Smooth muscle cell (in vitro differentiated cells): Measurements from ENCODE around the gene OR10H1. TPM values are rescaled to one million over a fixed set of nuclear protein-coding genes. Genes with fewer than 3 reads are reported as not detected.

Experiments used
- DNase-seq: peaks from one replicate; lab custom pipeline; 2025; ENCODE audit not compliant: unreplicated experiment; lab: John Stamatoyannopoulos, UW
- H2AFZ ChIP-seq: fragments of 200-600 bp; sonication (generic); 2 replicates; pipeline ENCODE4 v1.6.0; 2016; ENCODE audit warnings: antibody characterized with exemption, low read depth, mild to moderate bottlenecking
- H3F3A ChIP-seq: fragments of 200-600 bp; sonication (generic); 2 replicates; pipeline ENCODE4 v1.6.0; 2017; ENCODE audit warnings: antibody characterized with exemption, low read depth
- H3K27ac ChIP-seq: fragments of 200-600 bp; sonication (generic); 2 replicates; pipeline ENCODE4 v1.5.1; 2016; ENCODE audit warnings: low read depth, mild to moderate bottlenecking
- H3K27me3 ChIP-seq: fragments of 200-600 bp; sonication (generic); 2 replicates; pipeline ENCODE4 v1.6.1; 2016; ENCODE audit warnings: low read depth, mild to moderate bottlenecking
- H3K36me3 ChIP-seq: fragments of 200-600 bp; sonication (generic); 2 replicates; pipeline ENCODE4 v1.5.1; 2016; ENCODE audit warnings: low read depth
- H3K4me1 ChIP-seq: fragments of 200-600 bp; sonication (generic); 2 replicates; pipeline ENCODE4 v1.5.1; 2016; ENCODE audit warnings: low read depth
- H3K4me2 ChIP-seq: fragments of 200-600 bp; sonication (generic); 2 replicates; pipeline ENCODE4 v1.6.0; 2016; ENCODE audit warnings: mild to moderate bottlenecking
- H3K4me3 ChIP-seq: fragments of 200-600 bp; sonication (generic); 2 replicates; pipeline ENCODE4 v1.5.1; 2016; ENCODE audit warnings: mild to moderate bottlenecking
- H3K79me2 ChIP-seq: fragments of 200-600 bp; sonication (generic); 2 replicates; pipeline ENCODE4 v1.6.0; 2016; ENCODE audit warnings: low read depth, mild to moderate bottlenecking
- H3K9ac ChIP-seq: fragments of 200-600 bp; sonication (generic); 2 replicates; pipeline ENCODE4 v1.6.0; 2016; ENCODE audit warnings: low read depth
- H3K9me3 ChIP-seq: fragments of 200-600 bp; sonication (generic); replicated peaks from 2 replicates; pipeline ENCODE4 v1.5.1; 2016; ENCODE audit warnings: low read depth
- H4K20me1 ChIP-seq: fragments of 200-600 bp; sonication (generic); 2 replicates; pipeline ENCODE4 v1.6.0; 2016; ENCODE audit warnings: low read depth
- CTCF ChIP-seq: fragments of 200-600 bp; sonication (generic); IDR thresholded peaks from 2 replicates; pipeline ENCODE4 v1.5.1; 2017; ENCODE audit warnings: borderline replicate concordance, mild to moderate bottlenecking, antibody characterized with exemption; ENCODE audit not compliant: insufficient read depth, poor library complexity, severe bottlenecking
- WGBS: methylation state at CpG from one replicate; pipeline ENCODE4 v1.1.7; 2016; ENCODE audit warnings: low lambda C conversion rate; 5-methylcytosine and 5-hydroxymethylcytosine counted together
- polyA plus RNA-seq: library from polyadenylated mRNA; unstranded; fragments of >200 nt; fragmentation: Nextera tagmentation; extraction: Ambion mirVana; gene quantifications from 2 replicates; pipeline ENCODE4 v1.2.1, GENCODE V29; 2016
- total RNA-seq: library from RNA; depleted of rRNA; stranded (reverse); fragments of >200 nt; gene quantifications from 2 replicates; pipeline ENCODE4 v1.2.3, GENCODE V29; 2014

Gene OR10H1
- total and polyA plus RNA-seq, 2 experiments from 2014 or later, result not detected

- no peak for TF ChIP-seq CTCF
- Histone ChIP-seq H3K9ac (no peak overlapping the region), H3K4me1 (no peaks in the 10 kb centered on the region), H3K9me3 (peaks cover 8% of the 10 kb centered on the region), H3F3A (no peaks in the 10 kb centered on the region), H3K4me2 (no peak overlapping the region), H3K4me3 (no peak overlapping the region), H3K79me2 (no peaks in the 10 kb centered on the region), H3K36me3 (no peaks in the 10 kb centered on the region), H3K27me3 (no peaks in the 10 kb centered on the region), H3K27ac (no peak overlapping the region), H2AFZ (no peak overlapping the region), H4K20me1 (no peaks in the 10 kb centered on the region)
- DNase-seq, result no peak
- 89% methylated on average over 6 of the region's 6 CpGs for WGBS
Measured at GRCh38 chr19:15769586-15769985, 45.9 kb downstream of the OR10H1 start.

GRCh38 chr19:15759962-15760565 lies 55.4 kb downstream of the OR10H1 start:
- no peak for DNase-seq
- no peaks in the 10 kb centered on the region for H3K36me3 ChIP-seq
- no peak overlapping the region for H3K9ac ChIP-seq
- no peak for TF ChIP-seq CTCF
- no peaks in the 10 kb centered on the region for H4K20me1 ChIP-seq
- H2AFZ ChIP-seq, result no peak overlapping the region
- no peaks in the 10 kb centered on the region for H3K4me1 ChIP-seq
- peaks cover 11% of the 10 kb centered on the region for H3K9me3 ChIP-seq
- WGBS, result 79% methylated on average over 28 of the region's 28 CpGs
- no peak overlapping the region for H3K4me3 ChIP-seq
- no peaks in the 10 kb centered on the region for H3K79me2 ChIP-seq
- no peaks in the 10 kb centered on the region for H3F3A ChIP-seq
- H3K27ac ChIP-seq, result no peak overlapping the region
- no peak overlapping the region for H3K4me2 ChIP-seq
- no peaks in the 10 kb centered on the region for H3K27me3 ChIP-seq

- no peak for TF ChIP-seq CTCF
- Histone ChIP-seq H3K27ac (no peak overlapping the region), H3K4me3 (no peak overlapping the region), H2AFZ (no peak overlapping the region), H3K4me1 (no peaks in the 10 kb centered on the region), H3K79me2 (no peaks in the 10 kb centered on the region), H3K36me3 (no peaks in the 10 kb centered on the region), H3K9me3 (peaks cover 13% of the 10 kb centered on the region), H3F3A (no peaks in the 10 kb centered on the region), H3K9ac (no peak overlapping the region), H4K20me1 (no peaks in the 10 kb centered on the region), H3K27me3 (no peaks in the 10 kb centered on the region), H3K4me2 (no peak overlapping the region)
- no peak for DNase-seq
- WGBS, result 47% methylated on average over 2 of the region's 2 CpGs
Measured at GRCh38 chr19:15758379-15758778, 57.1 kb downstream of the OR10H1 start.

Other genes starting within 250 kb of the OR10H1 start
- gene CYP4F8, start 200.4 kb downstream of the OR10H1 start, total RNA-seq, result not detected in 2 replicates
- not detected in 2 replicates for gene CYP4F8, start 200.4 kb downstream of the OR10H1 start, polyA plus RNA-seq
- gene CYP4F3, start 174.8 kb downstream of the OR10H1 start, total RNA-seq, result not detected in 2 replicates
- not detected in 2 replicates for gene CYP4F3, start 174.8 kb downstream of the OR10H1 start, polyA plus RNA-seq
- gene CYP4F12, start 142.6 kb downstream of the OR10H1 start, total RNA-seq, result not detected in 2 replicates
- gene CYP4F12, start 142.6 kb downstream of the OR10H1 start, polyA plus RNA-seq, result not detected in 2 replicates
- gene OR10H2, start 87.6 kb downstream of the OR10H1 start, total RNA-seq, result not detected in 2 replicates
- gene OR10H2, start 87.6 kb downstream of the OR10H1 start, polyA plus RNA-seq, result not detected in 2 replicates
- not detected in 2 replicates for gene OR10H3, start 77.7 kb downstream of the OR10H1 start, total RNA-seq
- not detected in 2 replicates for gene OR10H3, start 77.7 kb downstream of the OR10H1 start, polyA plus RNA-seq
- not detected in 2 replicates for gene OR10H5, start 28.0 kb downstream of the OR10H1 start, total RNA-seq
- gene OR10H5, start 28.0 kb downstream of the OR10H1 start, polyA plus RNA-seq, result not detected in 2 replicates
- gene CYP4F2, start 82.4 kb upstream of the OR10H1 start, total RNA-seq, result not detected in 2 replicates
- gene CYP4F2, start 82.4 kb upstream of the OR10H1 start, polyA plus RNA-seq, result not detected in 2 replicates
- gene CYP4F11, start 118.9 kb upstream of the OR10H1 start, total RNA-seq, result not detected in 2 replicates
- not detected in 2 replicates for gene CYP4F11, start 118.9 kb upstream of the OR10H1 start, polyA plus RNA-seq
- gene OR10H4, start 133.3 kb upstream of the OR10H1 start, total RNA-seq, result not detected in 2 replicates
- not detected in 2 replicates for gene OR10H4, start 133.3 kb upstream of the OR10H1 start, polyA plus RNA-seq